ENCODE data around the gene PLA2G10.
"Not testable (repeated sequence)": the region's sequence is repeated elsewhere in the genome, so short reads cannot be mapped to it uniquely, and the experiment has no call there.

The PLA2G10 gene, protein sequence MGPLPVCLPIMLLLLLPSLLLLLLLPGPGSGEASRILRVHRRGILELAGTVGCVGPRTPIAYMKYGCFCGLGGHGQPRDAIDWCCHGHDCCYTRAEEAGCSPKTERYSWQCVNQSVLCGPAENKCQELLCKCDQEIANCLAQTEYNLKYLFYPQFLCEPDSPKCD

DNA sequence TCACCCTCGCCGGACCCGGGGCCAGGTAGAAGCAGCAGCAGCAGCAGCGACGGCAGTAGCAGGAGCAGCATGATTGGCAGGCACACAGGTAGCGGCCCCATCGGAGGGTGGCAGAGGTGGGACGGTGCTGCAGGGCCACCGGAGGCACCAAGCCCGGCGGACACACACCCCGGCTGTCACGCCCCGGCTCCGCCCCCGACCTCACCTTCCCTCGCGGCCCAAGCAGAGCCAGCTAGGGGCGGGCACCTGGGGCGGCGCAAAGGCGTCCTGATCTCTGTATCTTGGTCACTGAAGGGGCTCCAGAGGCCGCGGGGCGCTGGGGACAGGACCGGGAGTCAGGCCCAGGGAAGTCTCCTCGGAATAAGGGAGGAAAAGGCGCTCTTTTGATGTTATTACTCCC, at the start of gene PLA2G10:
Gene PLA2G10 (minus strand): TSS at position 180 of the 400 bp plus-strand sequence. CDS start 79 bp downstream, at position 101.
- not testable (repeated sequence) for DNase-seq (ENCODE audit: low spot score)

DNA sequence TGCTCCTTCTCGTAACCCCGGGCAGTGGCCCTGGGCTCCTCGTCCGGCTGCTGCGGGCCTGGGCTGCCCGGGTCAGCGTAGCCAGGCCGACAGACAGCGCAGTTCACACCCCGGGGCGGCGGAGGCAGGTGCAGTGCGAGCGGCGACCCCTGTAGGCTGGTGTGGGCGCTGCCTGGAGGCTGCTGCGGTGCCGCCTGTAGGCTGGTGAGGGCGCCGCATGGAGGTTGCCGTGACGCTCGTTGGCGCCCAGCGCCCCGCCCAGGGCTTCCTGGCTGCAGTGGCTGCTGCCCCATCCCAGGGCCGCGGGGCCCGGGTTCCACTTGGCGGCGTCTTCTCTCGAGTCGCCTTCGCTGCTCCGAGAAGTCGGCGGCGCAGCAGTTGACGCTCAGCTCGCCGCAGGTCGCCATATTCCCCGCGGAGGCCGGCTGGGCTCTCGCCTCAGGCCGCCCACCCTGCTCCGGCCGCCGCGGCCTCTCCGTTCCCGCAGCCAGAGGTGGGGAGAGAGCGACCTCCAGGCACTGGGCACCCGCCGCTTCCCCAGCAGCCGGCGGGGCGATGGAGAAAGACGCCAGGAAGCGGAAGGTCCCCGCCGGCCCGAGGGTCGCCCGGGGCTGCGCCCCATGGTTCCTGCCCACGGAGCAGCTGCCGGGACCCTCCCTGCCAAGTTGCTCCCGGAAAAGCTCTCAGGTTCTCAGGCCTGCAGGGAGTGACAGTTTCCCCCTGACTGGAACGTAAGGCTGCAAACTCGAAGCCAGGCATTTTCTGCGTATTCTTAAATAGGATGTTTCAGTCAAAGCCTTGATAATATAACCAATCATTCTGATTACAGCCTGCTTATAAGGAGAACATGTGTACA, 48.4 kb upstream of the PLA2G10 start, which contains the start of gene NPIPA2:
Gene NPIPA2 (plus strand): TSS at position 261 of the 856 bp plus-strand sequence. CDS start 5,533 bp downstream, outside the sequence.
- not testable (repeated sequence) for DNase-seq (ENCODE audit: low spot score)

DNA sequence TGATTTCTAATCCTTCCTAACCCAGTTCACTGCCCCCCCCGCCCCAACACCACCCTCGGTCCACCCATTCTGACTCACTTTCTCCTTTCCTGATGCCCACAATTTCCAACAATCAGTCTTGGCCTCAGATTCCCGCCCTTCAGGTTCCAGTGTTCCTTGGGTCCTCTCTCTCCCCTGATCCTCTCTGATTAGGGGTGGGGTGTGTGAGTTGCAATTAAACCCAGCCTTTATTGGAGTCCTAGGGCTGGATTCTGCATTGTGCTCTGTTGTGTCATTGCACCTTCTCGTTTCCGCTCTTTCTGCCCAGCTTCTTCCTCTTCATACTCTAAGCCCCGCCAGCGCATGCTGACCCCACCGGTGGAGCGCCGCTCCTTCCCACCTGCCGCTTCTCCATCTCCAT, 47.7 kb upstream of the PLA2G10 start:
- not testable (repeated sequence) for DNase-seq (ENCODE audit: low spot score)

DNA sequence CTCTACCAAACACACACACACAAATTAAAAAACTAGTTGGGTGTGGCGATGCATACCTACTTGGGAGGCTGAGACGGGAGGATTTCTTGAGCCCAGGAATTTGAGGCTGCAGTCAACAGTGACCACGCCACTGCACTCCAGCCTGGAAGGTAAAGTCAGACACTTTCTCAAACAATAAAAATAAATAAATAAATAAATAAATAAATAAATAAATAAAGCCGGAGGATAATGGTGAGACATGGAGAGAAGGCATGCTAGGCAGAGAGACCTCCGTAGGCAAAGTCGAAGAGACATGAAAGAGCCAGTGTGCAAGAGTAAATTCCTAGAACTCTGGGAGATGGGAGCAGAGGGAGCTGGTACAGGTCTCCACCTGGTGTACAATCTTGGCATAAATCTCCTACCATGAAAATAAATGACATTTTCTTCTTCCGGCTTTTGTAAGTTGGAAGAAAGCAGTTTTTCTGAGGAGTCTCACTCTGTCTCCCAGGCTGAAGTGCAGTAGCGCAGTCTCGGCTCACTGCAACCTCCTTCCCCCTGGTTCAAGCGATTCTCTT, 46.8 kb upstream of the PLA2G10 start:
- DNase-seq (ENCODE audit: low spot score), result not testable (repeated sequence)

DNA sequence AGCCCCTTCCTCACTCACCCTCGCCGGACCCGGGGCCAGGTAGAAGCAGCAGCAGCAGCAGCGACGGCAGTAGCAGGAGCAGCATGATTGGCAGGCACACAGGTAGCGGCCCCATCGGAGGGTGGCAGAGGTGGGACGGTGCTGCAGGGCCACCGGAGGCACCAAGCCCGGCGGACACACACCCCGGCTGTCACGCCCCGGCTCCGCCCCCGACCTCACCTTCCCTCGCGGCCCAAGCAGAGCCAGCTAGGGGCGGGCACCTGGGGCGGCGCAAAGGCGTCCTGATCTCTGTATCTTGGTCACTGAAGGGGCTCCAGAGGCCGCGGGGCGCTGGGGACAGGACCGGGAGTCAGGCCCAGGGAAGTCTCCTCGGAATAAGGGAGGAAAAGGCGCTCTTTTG, 39.1 kb upstream of the PLA2G10 start:
- not testable (repeated sequence) for DNase-seq (ENCODE audit: low spot score)

DNA sequence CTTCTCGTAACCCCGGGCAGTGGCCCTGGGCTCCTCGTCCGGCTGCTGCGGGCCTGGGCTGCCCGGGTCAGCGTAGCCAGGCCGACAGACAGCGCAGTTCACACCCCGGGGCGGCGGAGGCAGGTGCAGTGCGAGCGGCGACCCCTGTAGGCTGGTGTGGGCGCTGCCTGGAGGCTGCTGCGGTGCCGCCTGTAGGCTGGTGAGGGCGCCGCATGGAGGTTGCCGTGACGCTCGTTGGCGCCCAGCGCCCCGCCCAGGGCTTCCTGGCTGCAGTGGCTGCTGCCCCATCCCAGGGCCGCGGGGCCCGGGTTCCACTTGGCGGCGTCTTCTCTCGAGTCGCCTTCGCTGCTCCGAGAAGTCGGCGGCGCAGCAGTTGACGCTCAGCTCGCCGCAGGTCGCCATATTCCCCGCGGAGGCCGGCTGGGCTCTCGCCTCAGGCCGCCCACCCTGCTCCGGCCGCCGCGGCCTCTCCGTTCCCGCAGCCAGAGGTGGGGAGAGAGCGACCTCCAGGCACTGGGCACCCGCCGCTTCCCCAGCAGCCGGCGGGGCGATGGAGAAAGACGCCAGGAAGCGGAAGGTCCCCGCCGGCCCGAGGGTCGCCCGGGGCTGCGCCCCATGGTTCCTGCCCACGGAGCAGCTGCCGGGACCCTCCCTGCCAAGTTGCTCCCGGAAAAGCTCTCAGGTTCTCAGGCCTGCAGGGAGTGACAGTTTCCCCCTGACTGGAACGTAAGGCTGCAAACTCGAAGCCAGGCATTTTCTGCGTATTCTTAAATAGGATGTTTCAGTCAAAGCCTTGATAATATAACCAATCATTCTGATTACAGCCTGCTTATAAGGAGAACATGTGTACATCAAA, 9.3 kb upstream of the PLA2G10 start, which contains the start of gene NPIPA3:
Gene NPIPA3 (plus strand): TSS at position 256 of the 856 bp plus-strand sequence. CDS start 5,533 bp downstream, outside the sequence.
- DNase-seq (ENCODE audit: low spot score), result not testable (repeated sequence)

DNA sequence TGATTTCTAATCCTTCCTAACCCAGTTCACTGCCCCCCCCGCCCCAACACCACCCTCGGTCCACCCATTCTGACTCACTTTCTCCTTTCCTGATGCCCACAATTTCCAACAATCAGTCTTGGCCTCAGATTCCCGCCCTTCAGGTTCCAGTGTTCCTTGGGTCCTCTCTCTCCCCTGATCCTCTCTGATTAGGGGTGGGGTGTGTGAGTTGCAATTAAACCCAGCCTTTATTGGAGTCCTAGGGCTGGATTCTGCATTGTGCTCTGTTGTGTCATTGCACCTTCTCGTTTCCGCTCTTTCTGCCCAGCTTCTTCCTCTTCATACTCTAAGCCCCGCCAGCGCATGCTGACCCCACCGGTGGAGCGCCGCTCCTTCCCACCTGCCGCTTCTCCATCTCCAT, 8.6 kb upstream of the PLA2G10 start:
- DNase-seq (ENCODE audit: low spot score), result not testable (repeated sequence)

DNA sequence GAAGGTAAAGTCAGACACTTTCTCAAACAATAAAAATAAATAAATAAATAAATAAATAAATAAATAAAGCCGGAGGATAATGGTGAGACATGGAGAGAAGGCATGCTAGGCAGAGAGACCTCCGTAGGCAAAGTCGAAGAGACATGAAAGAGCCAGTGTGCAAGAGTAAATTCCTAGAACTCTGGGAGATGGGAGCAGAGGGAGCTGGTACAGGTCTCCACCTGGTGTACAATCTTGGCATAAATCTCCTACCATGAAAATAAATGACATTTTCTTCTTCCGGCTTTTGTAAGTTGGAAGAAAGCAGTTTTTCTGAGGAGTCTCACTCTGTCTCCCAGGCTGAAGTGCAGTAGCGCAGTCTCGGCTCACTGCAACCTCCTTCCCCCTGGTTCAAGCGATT, 7.8 kb upstream of the PLA2G10 start:
- DNase-seq (ENCODE audit: low spot score), result not testable (repeated sequence)

DNA sequence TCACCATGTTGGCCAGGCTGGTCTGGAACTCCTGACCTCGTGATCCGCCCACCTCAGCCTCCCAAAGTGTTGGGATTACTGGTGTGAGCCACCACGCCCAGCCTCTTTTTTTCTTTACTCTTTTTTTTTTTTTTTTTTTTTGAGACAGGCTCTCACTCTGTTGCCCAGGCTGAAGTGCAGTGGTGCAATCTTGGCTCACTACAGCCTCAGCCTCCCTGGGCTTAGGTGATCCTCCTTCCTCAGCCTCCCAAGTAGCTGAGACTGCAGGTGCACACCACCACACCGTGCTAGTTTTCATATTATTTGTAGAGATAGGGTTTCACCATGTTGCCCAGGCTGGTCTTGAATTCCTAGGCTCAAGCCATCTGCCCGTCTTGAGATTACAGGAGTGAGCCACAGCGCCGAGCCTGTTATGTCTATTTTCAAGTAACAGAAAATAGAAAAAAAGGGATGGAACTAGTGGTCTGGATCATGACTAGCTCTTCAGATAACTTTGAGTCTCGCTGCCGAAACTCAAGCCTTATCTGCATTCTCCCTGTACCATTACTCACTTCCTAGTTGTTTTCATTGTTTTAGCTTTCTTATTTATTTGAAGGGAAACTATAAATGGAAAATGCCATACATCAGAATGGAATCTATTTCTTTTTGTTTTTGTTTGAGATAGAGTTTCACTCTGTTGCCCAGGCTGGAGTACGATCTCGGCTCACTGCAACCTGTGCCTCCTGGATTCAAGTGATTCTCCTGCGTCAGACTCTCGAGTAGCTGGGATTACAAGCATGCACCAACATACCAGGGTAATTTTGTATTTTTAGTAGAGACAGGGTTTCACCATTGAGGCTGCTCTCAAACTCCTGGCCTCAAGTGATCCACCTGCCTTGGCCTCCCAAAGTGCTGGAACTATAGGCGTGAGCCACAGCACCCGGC, 8.0 kb downstream of the PLA2G10 start:
- DNase-seq (ENCODE audit: low spot score), result not testable (repeated sequence)

DNA sequence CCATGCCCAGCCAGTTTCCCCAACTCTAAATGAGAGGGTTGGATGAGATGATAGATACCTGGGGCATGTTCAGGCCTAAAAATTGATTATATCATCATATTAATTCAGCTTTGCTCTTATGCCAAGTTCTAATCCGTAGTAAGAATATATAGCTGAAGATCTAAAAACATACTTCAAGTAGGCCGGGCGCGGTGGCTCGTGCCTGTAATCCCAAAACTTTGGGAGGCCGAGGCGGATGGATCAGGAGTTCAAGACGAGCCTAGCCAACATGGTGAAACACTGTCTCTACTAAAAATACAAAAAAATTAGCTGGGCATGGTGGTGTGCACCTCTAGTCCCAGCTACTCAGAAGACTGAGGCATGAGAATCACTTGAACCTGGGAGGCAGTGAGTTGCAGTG, 12.0 kb downstream of the PLA2G10 start:
- DNase-seq (ENCODE audit: low spot score), result no peak

DNA sequence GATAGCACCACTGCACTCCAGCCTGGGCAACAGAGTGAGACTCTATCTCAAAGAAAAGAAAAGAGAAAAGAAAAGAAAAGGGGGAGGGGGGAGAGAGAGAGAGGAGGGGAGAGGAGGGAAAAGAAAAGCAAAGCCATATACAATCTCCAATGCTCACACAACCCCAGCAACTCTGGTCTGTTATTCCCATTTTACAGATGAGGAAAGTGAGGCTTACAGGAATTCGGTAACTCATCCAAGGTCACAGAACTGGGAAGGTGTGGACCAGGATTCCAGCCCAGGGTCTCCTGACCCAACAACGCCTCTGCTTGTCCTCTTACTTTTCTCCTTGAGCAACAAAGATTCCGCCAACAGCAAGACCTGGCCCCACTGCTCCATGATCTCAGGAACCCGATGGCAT, 13.0 kb downstream of the PLA2G10 start:
- no peak for DNase-seq (ENCODE audit: low spot score)

DNA sequence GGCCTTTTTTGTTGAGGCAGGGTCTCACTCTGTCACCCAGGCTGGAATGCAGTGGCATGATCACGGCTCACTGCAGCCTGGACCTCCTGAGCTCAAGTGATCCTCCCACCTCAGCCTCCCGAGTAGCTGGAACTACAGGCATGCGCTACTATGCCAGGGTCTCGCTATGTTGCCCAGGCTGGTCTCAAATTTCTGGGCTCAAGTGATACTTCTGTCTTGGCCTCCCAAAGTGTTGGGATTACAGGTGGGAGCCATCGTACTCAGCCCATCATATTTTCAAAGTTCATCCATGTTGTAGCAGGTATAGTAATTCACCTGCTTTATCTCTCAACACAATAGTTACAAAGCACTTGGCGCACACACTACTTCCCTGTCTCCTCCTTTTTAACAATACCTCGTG, 13.7 kb downstream of the PLA2G10 start:
- DNase-seq (ENCODE audit: low spot score), result not testable (repeated sequence)

DNA sequence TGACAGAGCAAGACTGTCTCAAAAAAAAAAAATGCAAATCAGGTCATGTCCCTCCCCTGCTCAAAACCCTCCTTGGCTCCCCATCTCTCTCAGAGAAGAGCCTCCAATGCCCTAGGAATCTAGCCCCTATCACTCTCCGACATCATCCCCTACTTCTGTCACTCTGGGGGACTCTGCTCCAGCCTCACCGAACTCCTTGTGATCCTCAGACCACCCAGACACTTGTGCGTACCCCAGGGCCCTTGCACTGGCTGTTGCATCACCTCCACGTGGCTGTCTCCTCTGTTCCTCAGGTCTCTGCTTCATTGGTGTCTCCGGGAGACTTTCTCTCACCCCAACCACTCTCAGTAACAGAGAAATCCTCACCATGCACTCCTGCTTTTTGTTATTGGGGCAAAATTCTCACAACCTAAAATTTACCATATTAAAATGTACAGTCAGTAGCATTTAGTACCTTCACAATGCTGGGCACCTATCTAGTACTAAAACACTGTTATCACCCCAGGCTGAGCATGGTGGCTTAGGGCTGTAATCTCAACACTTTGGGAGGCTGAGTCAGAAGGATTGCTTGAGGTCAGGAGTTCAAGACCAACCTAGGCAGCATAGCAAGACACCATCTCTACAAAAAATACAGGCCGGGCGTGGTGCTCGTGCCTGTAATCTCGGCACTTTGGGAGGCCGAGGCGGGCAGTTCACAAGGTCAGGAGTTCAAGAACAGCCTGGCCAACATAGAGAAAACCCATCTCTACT, 15.2 kb downstream of the PLA2G10 start:
- DNase-seq (ENCODE audit: low spot score), result no peak

DNA sequence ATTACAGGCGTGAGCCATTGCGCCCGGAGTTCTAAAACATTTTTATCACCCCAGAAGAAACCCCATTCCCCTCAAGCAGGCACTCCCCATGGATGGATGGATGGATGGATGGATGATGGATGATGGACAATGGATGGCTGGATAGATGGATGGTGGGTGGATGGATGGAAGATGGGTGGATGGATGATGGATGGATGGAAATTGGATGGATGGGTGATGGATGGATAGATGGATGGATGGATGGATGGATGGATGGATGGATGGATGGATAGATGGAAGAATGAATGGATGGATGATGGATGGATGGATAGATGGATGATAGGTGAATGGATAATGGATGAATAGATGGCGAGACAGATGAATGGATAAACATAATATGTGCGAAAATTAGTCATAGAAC, 16.5 kb downstream of the PLA2G10 start:
- no peak for DNase-seq (ENCODE audit: low spot score)

DNA sequence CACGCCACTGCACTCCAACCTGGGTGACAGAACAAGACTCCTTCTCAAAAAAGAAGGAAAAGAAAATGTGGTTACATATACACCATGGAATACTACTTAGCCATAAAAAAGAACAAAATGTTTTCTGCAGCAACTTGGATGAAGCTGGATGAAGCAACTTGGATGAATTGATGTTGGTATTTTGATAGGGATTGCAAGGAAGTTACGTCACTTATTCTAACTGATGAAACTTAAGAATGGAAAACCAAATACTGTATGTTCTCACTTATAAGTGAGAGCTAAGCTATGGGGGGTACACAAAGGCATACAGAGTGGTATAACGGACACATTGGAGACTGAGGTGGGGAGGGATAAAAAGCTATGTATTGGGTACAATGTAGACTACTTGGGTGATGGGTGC, 17.5 kb downstream of the PLA2G10 start:
- no peak for DNase-seq (ENCODE audit: low spot score)

DNA sequence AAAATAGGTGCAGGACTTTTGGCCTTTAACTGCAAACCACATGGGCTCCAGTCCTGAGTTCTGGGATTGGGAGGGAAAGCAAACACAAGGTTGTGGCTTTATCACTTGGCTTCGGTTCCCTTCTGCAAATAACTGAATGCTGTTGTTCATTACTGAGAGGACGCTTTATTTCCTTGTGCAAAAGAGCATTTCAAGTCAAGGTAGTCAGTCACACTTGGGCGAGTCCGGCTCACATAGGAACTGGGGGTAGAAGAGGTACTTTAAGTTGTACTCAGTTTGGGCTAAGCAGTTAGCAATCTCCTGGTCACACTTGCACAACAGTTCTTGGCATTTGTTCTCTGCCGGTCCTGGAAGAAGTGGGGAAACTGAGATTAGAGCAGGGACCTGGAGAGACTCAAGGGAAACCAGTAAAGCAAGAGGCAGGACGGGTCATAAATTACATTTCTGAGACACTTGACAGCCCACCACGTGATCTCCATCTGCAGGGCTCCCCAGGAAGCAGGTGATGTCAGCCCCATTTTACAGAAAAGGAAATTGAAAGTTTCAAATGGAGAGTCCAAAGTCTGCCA, 21.6 kb downstream of the PLA2G10 start:
- DNase-seq (ENCODE audit: low spot score), result no peak

DNA sequence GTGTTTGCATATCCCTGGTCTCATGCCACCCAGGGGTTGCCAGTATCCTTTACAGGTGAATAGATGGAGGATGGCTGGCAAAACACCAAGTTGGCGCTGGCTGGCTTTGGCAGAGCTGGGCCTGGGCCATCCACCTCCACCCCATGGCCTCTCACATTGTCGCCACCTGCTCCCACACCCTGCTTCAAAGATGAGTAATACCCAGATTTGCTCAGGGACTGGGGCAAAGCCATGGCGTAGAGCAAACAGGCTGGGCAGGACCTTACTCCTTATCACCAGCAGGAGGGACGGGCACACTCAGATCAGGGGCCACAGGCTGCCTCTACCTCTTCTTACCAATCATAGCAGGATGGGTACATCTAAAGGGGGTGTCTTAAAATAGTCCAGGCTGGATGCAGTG, 24.3 kb downstream of the PLA2G10 start:
- DNase-seq (ENCODE audit: low spot score), result no peak

DNA sequence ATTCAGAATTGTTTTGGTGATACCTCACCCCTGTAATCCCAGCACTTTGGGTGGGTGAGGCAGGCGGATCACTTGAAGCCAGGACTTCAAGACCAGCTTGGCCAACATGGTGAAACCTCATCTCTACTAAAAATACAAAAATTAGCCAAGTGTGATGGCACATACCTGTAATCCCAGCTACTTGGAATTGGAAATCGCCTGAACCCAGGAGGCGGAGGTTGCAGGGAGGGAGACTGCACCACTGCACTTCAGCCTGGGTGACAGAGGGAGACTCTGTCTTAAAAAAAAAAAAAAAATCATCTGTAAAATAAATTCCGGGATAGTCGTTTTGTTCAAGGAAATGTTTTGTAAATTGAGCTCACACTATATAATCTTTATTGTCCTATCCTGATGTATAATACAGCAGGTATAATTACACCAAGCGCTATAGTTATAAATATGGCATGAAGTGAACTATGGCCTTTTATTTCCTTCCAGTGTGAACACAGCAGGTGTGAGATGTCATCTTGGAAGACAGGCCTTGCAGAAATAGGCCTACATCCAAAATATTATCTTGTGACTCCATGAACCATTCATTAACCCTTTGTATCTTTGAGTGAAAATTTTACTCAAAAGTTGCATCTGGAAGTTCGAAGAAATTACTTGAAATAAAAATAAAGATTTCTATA, 25.4 kb downstream of the PLA2G10 start:
- no peak for DNase-seq (ENCODE audit: low spot score)
